ENCODE results near the gene NINJ1. TPM values are rescaled to one million over a fixed set of nuclear protein-coding genes. Genes with fewer than 3 reads are reported as not detected.

The NINJ1 gene, protein sequence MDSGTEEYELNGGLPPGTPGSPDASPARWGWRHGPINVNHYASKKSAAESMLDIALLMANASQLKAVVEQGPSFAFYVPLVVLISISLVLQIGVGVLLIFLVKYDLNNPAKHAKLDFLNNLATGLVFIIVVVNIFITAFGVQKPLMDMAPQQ
- total RNA-seq (2014; rRNA removed; shearing (Covaris generic)): 18.2 and 19.9 TPM in 2 replicates

DNA sequence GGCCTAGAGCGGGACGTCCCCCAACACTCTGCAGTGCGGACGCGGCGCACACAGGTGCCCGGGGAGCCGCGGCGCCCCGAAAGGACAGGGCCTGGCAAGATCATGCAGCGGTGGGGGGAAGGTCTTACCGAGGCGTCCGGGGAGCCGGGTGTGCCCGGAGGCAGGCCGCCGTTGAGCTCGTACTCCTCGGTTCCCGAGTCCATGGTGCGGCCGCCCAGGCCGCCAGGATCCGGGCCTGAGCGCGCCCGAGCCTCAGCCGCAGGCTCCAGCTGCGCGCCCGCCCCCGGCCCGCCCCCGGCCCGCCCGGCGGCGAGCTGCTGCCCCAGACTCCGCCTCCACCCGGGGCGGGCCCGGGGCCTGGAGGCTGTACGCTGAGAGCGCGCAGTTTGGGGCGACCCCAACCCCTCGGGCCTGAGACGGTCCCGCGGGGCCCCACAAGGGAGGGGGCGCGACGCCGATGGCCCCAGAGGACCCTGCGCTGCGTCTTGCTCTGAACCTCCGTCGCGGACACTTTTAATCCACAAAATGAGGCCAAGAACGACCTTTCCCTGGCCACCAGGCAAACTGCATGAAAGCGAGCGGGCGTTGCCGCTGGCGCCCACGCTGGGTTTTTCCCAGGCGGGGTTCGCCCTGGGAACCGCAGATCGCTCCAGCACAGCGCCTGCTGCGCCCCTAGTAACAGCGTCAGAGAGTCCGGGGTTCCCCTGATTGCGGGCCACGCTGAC lies at the start of gene NINJ1:
NINJ1 (minus strand) TSS at position 237 of the 725 bp plus-strand sequence; CDS start at position 203, 34 bp downstream.
- DNase-seq (ENCODE audit: low read depth): peak; percentile 85

DNA sequence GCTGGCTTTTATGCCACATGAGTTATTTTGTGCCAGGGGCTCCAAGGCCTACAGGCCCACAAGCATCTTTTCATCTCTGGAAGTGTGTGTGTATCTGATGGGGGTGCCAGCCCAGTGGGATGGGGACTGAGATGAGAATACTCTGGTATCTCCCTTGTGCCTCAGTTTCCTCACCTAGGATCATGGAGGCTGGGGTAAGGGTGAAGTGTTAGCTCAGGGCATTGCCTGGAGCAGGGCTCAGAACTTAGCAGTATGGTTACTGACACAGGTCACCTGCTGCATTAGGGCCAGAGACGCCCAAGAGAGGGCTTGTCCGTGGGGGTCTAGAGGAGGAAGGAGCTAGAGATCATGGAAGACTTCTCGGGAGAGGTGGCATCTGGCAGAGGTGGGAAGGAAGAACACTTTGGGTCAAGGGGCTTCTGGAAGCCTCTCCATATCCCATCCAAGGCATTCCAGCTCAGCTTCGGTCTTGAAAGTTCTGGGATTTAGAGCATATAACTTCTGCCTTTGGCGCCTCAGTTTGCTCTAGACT lies 49.1 kb upstream of the NINJ1 start:
- no peak for DNase-seq (ENCODE audit: low read depth)

DNA sequence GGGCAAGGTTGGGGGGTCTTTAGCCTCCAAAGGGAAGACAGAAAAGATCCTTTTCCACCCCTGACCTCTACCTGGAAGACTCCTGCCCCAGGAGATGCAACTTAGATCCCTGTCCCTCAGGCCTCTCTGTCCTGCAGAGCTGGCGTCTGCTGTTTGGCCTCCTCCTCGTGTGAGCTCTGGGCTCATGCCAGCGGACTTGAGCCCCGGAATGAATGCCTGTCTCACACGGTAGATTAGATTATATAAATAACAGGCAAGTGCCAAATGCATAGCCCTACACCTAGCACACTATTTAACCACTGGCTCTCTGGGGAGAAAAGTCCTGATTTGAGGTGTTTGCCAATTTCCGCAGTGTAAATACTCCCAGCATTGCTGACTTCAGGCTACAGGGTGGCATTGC lies 48.5 kb upstream of the NINJ1 start:
- DNase-seq (ENCODE audit: low read depth): no peak

- no peak for DNase-seq (ENCODE audit: low read depth)
Observed at GRCh38 chr9:93181672-93182435, 47.8 kb upstream of the NINJ1 start.

DNA sequence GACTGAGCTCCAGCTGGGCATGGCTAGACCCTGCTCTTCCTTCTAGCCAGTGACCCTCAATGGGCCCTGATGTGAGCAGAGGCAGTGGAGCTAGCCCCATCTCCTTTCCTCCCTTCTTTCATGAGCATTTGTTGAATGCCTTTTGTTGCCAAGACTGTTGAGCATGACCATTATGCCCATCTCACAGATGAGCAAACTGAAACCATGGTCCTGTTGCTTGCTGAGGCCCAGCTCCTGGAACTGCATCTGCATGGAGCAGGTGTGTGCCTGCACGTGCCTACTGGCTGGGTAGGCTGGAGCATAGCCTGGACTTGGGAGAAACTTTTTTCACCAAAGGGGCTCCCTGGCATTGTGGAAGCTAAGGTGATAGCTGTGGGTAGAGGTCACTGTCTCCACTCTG lies 46.9 kb upstream of the NINJ1 start:
- DNase-seq (ENCODE audit: low read depth): no peak

- DNase-seq (ENCODE audit: low read depth): no peak
Observed at GRCh38 chr9:93178851-93179786, 45.1 kb upstream of the NINJ1 start.

GRCh38 chr9:93177676-93178075 lies 43.6 kb upstream of the NINJ1 start:
- no peak for DNase-seq (ENCODE audit: low read depth)

- no peak for DNase-seq (ENCODE audit: low read depth)
Observed at GRCh38 chr9:93174976-93175375, 40.9 kb upstream of the NINJ1 start.

- DNase-seq (ENCODE audit: low read depth): no peak
Observed at GRCh38 chr9:93173365-93174051, 39.5 kb upstream of the NINJ1 start.

DNA sequence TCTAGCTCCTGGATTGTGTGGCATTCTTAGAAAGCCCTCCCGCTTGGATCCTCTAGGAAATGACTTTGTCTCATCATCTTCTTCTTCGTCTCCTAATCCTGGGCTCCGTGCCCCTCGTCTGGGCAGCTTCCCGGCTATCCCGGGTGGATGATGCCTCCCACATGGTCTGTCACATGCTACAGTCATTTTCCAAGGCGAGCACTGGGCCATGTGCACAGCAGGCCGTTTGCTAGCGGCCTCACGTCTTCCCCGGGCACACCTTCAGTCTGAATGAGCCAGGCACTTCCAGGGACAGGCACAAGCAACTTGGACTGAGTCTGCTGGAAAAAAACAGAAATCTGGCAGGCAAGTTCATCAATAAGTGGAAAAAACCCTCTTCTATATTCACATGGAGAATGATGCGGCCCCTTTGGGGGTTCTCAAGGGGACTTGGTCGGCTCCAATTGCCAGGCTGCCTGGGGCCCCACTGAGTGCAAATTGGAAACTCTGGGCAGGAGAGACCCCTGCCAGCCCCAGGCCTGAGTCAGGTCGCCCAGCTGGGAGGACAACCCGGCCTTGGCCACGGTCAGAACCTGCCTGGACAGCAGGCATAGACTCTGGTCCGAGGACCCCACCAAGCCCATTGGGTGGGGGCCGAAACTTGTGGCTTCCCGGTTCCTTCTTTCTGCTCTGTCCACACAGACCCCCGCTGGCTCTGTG lies 38.8 kb upstream of the NINJ1 start:
- DNase-seq (ENCODE audit: low read depth): no peak

DNA sequence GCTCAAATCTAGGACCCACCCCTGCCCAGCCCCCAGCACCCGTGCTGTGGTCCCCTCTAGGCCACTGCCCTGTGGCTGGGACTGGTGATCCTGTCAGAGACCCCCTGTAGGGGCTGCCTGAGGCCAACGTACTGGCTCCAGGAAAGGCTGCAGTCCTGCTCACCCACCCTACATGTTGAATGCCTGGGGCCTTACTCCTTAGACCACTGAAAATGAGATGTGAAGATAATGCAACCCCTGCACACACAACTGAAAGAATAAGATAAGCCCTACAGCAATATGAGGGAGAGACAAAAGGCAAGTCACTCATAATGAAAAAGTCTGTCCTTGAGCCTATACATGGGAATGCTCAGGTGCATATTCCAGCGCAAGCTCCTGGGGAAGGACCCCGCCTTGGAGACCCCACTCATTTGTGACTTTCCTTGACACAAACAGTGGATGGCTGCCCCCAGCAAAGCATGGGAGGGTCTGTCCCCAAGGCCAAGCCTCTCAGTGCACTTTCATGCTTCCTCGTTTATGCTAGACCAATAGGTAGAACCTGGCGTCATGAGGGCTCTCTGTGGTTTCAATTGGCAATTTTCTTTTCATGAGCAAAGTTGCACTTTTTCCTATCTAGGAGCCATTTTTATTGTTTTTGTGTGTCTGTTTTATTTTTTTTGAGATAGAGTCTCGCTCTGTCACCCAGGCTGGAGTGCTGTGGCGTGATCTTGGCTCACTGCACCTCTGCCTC lies 37.4 kb upstream of the NINJ1 start:
- no peak for DNase-seq (ENCODE audit: low read depth)

GRCh38 chr9:93170571-93170970 lies 36.5 kb upstream of the NINJ1 start:
- no peak for DNase-seq (ENCODE audit: low read depth)

- no peak for DNase-seq (ENCODE audit: low read depth)
Observed at GRCh38 chr9:93169444-93169843, 35.4 kb upstream of the NINJ1 start.

- no peak for DNase-seq (ENCODE audit: low read depth)
Observed at GRCh38 chr9:93168581-93168980, 34.5 kb upstream of the NINJ1 start.

- no peak for DNase-seq (ENCODE audit: low read depth)
Observed at GRCh38 chr9:93167838-93168237, 33.8 kb upstream of the NINJ1 start.

- DNase-seq (ENCODE audit: low read depth): no peak
Observed at GRCh38 chr9:93167185-93167584, 33.1 kb upstream of the NINJ1 start.

DNA sequence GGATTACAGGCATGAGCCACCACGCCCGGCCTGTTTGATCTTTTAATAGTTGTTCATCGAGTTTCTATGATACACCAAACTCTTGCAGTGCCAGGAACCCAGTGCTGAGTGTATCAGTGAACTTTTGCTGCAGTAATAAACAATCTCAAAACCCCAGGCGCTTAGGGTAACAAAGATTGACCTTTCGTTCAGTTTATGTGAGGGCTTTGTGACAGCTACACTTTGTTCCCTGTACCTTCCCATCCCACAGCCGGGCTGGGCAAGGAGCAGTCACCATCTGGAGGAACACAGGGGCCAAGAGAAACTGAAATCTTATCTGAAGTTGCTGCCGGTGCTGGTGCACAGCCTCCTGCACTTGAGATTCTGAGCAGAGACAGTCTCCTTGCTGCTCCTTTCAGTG lies 32.6 kb upstream of the NINJ1 start:
- no peak for DNase-seq (ENCODE audit: low read depth)

GRCh38 chr9:93164085-93164484 lies 30.0 kb upstream of the NINJ1 start:
- no peak for DNase-seq (ENCODE audit: low read depth)

DNA sequence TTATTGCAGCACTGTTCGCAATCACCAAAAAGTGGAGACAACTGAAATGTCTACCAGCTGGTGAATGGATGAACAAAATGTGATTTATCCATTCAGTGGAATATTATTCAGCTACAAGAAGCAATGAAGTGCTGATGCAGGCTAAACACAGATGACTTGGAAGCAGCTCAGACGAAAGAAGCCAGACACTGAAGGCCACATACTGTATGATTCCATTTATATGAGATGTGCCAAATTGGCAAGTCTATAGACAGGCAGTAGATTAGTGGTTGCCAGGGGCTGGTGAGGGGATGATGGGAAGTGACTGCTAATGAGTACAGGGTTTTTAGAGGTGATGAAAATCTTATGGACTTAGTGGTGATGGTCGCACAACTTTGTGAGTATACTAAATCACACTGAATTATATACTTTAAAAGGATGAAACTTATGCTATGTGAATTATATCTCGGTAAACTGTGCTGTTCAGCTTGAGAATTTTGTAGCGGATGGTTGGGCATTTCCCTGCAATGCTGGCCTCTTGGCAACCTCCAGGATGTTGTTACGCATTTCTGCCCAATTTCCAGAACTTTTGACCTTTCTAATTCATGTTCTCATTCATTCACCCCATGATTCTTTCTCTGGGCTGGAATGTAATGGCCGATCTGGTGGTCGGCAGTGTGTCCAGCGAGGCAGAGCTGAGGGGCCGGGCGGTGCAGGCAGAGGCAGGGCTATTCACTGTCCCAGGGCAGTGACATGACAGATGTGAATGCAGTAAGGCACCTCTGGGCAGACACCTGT lies 27.9 kb upstream of the NINJ1 start:
- DNase-seq (ENCODE audit: low read depth): no peak

Data from Daoy (cell line).